Heart left ventricle (tissue), 13 donors: ENCODE measurements around the gene TNPO3.

ENCODE experiments used
- POLR2A ChIP-seq, 2 donors: fragments of 450-650 bp; IDR thresholded peaks; one replicate each; pipeline ENCODE4 v1.6.1; 2017; ENCODE audit warnings: antibody characterized with exemption in 2 of 2, mild to moderate bottlenecking in 2 of 2, moderate library complexity in 2 of 2
- TF ChIP-seq, protein P1 (sequence below), 12 donors: fragments of 200-600 bp; sonication (generic) in 4 of 12; IDR thresholded peaks; one replicate each; pipeline versions ENCODE4 v1.5.0 to v1.8.0; 2018 to 2022; ENCODE audit warnings: antibody characterized with exemption in 12 of 12, mild to moderate bottlenecking in 5 of 12
- donor health status: ischemic (EF 13 %, LVEDD 7.1; RV severe dilation, severe dysfunction).
- donor health status: DM: no; HTN: yes; CAD: no.
- donor health status: DM: no; HTN: no; CAD: no.
- donor health status: ischemic (EF 25% LVEDD 6.9; RV normal size, moderate dysfunction).
- donor health status: ischemic (EF 25% LVEDD 5.7; RV mildly dilated, moderate dysfunction).
- donor health status: ischemic (EF 35%, LVEDD 5.7; RV mildly dilated, moderate dysfunction).
- donor health status: nonischemic (EF 11% LVEDD 7.7; RV severe dilation, severe dysfunction).
- donor health status: DM: yes; HTN: yes; CAD: no.
- donor health status: PGD.
- donor health status: ischemic (EF 29% LVEDD 5.4; RV normal size, mild dysfunction).
- donor health status: nonischemic (EF 23%, LVEDD 6.1; RV moderate dilation, normal function).

DNA sequence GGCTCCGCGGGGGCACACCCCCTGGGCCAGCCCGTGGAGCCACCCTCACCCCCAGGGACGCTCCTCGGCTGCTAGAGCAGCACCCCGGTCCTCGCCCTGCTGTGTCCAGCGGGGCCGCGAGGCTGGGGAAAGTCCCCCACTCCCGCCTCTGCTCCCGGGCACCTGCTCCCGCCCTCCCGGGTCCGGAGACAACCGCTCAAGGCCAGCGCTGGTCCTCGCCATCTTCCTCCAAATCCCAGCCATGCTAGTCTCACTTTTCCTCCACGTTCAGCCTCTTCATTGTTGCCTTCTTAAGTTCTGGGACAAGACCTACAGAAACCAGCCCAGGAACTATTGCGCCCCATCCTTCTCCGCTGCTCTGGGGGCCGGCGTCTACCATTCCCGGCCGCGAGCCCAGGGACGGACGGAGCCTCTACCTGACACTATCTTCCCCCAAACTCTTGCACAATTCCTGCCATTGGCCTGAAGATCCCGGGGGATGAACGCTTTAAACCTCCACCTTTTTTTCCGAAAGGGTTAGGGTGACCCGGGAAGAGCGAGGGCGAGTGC lies 139.6 kb downstream of the TNPO3 start:
- TF ChIP-seq, protein P1, sequence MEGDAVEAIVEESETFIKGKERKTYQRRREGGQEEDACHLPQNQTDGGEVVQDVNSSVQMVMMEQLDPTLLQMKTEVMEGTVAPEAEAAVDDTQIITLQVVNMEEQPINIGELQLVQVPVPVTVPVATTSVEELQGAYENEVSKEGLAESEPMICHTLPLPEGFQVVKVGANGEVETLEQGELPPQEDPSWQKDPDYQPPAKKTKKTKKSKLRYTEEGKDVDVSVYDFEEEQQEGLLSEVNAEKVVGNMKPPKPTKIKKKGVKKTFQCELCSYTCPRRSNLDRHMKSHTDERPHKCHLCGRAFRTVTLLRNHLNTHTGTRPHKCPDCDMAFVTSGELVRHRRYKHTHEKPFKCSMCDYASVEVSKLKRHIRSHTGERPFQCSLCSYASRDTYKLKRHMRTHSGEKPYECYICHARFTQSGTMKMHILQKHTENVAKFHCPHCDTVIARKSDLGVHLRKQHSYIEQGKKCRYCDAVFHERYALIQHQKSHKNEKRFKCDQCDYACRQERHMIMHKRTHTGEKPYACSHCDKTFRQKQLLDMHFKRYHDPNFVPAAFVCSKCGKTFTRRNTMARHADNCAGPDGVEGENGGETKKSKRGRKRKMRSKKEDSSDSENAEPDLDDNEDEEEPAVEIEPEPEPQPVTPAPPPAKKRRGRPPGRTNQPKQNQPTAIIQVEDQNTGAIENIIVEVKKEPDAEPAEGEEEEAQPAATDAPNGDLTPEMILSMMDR (IDR thresholded peaks at IDR 0.05), result no peak
- TF ChIP-seq POLR2A (IDR thresholded peaks at IDR 0.05), result no peak
